Activated CD8-positive, alpha-beta T cell treated with anti-CD3 and anti-CD28 coated beads for 36 hours (primary cell): Measurements from ENCODE around the gene SCPEP1. TPM values are rescaled to one million over a fixed set of nuclear protein-coding genes. Genes with fewer than 3 reads are reported as not detected.

Source experiments
- ATAC-seq: fragments of 200-7000 bp; cut with Tn5 transposase; one replicate; pipeline ENCODE4 v1.10.0; 2021; ENCODE audit warnings: mild to moderate bottlenecking, moderate library complexity
- CTCF ChIA-PET: fragments of 350-600 bp; sonication (Branson Sonifier 250); formaldehyde crosslinking; loops from one replicate; lab custom pipeline; 2021; ENCODE audit warnings: antibody characterized with exemption; lab: Charles Lee
- POLR2A ChIA-PET: fragments of 350-600 bp; sonication (Branson Sonifier 250); formaldehyde crosslinking; loops from one replicate; lab custom pipeline; 2021; ENCODE audit warnings: antibody characterized with exemption; lab: Charles Lee
- DNase-seq: peaks from one replicate; pipeline ENCODE4 v3.0.0-alpha.2; 2020
- H3K27ac Mint-ChIP-seq: one replicate; pipeline ENCODE4 v1.8.0; 2021; ENCODE audit warnings: mild to moderate bottlenecking, mixed read lengths
- H3K27me3 Mint-ChIP-seq: one replicate; pipeline ENCODE4 v1.8.0; 2021; ENCODE audit warnings: mixed read lengths
- H3K36me3 Mint-ChIP-seq: one replicate; pipeline ENCODE4 v1.8.0; 2021; ENCODE audit warnings: low read depth, mixed read lengths
- H3K4me1 Mint-ChIP-seq: one replicate; pipeline ENCODE4 v1.8.0; 2021; ENCODE audit warnings: low read depth, mixed read lengths
- H3K4me3 Mint-ChIP-seq: one replicate; pipeline ENCODE4 v1.8.0; 2021; ENCODE audit warnings: mild to moderate bottlenecking, moderate library complexity, mixed read lengths
- H3K9me3 Mint-ChIP-seq: one replicate; pipeline ENCODE4 v1.8.0; 2021; ENCODE audit warnings: mixed read lengths
- intact Hi-C: fragments of 100-400 bp; cut with micrococcal nuclease; formaldehyde crosslinking; loops from one replicate; pipeline ENCODE4 v1.10.0; 2022
- total RNA-seq, 2 experiments: library from RNA; stranded (reverse); gene quantifications; one replicate each; pipeline ENCODE4 v1.2.3, GENCODE V29; 2021
- TF ChIP-seq, protein P1 (sequence below): fragments of 200-600 bp; IDR thresholded peaks from one replicate; pipeline ENCODE4 v1.8.0; 2022; ENCODE audit warnings: antibody characterized with exemption, mild to moderate bottlenecking

SCPEP1 gene
- total RNA-seq, 2 experiments from 2014 or later: 16.0 to 17.8 TPM

DNA sequence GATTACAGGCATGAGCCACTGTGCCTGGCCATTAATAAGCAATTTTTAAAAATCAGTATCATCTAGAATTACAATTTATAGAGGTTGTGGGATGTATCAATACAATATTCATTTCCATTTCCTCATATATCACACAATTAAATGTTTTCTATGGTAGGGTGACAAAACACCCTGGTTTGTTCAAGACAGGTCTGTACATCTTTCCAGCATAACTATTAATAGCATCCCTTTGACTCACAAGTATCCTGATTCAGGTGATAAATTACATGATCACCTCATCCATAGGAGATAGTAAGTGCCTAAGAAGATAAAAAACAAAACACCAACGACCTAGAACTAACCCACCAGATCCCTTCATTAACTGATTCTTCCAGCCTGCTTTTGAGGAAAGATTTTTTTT is 30.2 kb upstream of the SCPEP1 start:
- H3K36me3 Mint-ChIP-seq: peaks cover 34% of the 10 kb centered on the region
- peaks cover 8% of the 10 kb centered on the region for H3K4me1 Mint-ChIP-seq
- no peaks in the 10 kb centered on the region for H3K9me3 Mint-ChIP-seq
- H3K4me3 Mint-ChIP-seq: no peak overlapping the region
- H3K27me3 Mint-ChIP-seq: no peaks in the 10 kb centered on the region
- ChIA-PET POLR2A (interaction anchor here (1.4 kb wide), 1 partner anchor 34 kb away, joined by 3 read pairs; the partner anchor contains the start of gene TRIM25), CTCF (interaction anchor here (1.3 kb wide), 1 partner anchor 48 kb away, joined by 3 read pairs; no protein-coding TSS in a partner anchor)
- intact Hi-C loops: no loop called here
- DNase-seq (no peak), ATAC-seq (no peak)
- TF ChIP-seq, protein P1, sequence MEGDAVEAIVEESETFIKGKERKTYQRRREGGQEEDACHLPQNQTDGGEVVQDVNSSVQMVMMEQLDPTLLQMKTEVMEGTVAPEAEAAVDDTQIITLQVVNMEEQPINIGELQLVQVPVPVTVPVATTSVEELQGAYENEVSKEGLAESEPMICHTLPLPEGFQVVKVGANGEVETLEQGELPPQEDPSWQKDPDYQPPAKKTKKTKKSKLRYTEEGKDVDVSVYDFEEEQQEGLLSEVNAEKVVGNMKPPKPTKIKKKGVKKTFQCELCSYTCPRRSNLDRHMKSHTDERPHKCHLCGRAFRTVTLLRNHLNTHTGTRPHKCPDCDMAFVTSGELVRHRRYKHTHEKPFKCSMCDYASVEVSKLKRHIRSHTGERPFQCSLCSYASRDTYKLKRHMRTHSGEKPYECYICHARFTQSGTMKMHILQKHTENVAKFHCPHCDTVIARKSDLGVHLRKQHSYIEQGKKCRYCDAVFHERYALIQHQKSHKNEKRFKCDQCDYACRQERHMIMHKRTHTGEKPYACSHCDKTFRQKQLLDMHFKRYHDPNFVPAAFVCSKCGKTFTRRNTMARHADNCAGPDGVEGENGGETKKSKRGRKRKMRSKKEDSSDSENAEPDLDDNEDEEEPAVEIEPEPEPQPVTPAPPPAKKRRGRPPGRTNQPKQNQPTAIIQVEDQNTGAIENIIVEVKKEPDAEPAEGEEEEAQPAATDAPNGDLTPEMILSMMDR: no peak
- no peak overlapping the region for H3K27ac Mint-ChIP-seq

DNA sequence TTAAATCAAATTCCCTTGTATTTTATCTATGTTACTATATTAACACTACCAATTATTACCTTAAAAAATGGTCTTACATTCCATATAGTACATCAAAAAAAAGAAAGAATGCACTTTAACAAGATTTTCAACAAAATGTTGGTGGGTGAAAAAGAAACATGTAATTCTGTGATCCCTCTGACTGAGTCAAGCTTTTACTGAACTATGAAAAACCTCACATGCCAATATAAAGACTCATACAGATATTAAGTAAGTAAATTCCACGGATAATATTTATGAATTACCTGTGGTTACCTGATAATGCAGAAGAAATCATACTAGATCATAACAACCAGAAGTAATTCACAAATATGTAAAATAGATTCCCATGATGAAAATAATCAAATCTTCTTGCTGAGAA is 29.4 kb upstream of the SCPEP1 start:
- peaks cover 30% of the 10 kb centered on the region for H3K36me3 Mint-ChIP-seq
- H3K27me3 Mint-ChIP-seq: no peaks in the 10 kb centered on the region
- no peaks in the 10 kb centered on the region for H3K9me3 Mint-ChIP-seq
- ATAC-seq: no peak
- H3K4me3 Mint-ChIP-seq: no peak overlapping the region
- ChIA-PET POLR2A (interaction anchor here (1.4 kb wide), 1 partner anchor 35 kb away, joined by 3 read pairs; the partner anchor contains the start of gene TRIM25), CTCF (no interaction called here)
- intact Hi-C loops: no loop called here
- peaks cover 10% of the 10 kb centered on the region for H3K4me1 Mint-ChIP-seq
- no peak overlapping the region for H3K27ac Mint-ChIP-seq
- DNase-seq: no peak
- TF ChIP-seq, protein P1: no peak

DNA sequence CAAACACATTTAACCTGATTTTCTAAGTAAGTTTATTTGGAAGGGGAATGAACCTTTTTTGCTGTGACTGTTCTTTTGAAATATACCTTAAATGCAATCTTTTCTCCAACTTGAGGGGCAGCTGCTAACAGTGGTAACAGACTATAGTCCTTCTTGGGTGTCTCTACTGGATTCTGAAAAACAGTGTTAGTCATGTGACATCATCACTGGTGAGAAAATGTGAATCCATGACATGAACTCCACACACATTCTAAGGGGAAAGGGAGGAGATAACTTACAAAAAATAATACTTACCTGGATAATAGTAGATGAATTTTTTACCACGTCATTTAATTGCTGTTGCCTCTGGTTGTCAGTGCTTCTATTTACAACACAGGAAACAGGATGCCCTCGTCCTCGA is 28.3 kb upstream of the SCPEP1 start:
- Mint-ChIP-seq H3K36me3 (peaks cover 24% of the 10 kb centered on the region), H3K9me3 (no peaks in the 10 kb centered on the region), H3K4me1 (peaks cover 11% of the 10 kb centered on the region), H3K27me3 (no peaks in the 10 kb centered on the region), H3K4me3 (no peak overlapping the region), H3K27ac (peak overlapping the region; percentile 5)
- DNase-seq (no peak), ATAC-seq (no peak)
- ChIA-PET POLR2A (no interaction called here), CTCF (interaction anchor here (0.7 to 1.0 kb wide), 2 partner anchors 10 to 330 kb away, joined by 3 to 5 read pairs; no protein-coding TSS in a partner anchor)
- TF ChIP-seq, protein P1: no peak
- intact Hi-C loops: no loop called here

DNA sequence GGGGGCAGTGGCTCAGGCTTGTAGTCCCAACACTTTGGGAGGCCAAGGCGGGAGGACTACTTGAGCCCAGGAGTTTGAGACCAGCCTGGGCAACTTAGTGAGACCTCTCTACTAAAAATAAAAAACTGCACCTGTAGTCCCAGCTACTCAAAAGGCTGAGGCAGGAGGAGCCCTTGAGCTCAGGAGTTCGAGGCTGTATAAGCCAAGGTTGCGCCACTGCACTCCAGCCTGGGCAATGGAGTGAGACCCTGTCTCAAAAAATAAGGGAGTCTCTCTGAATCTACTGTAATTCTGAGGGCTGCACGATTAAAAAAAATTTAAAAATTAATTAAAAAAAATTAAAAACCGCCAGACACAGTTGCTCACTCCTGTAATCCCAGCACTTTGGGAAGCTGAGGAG is 20.9 kb upstream of the SCPEP1 start:
- Mint-ChIP-seq H3K4me3 (no peak overlapping the region), H3K27ac (no peak overlapping the region), H3K27me3 (no peaks in the 10 kb centered on the region), H3K9me3 (no peaks in the 10 kb centered on the region), H3K4me1 (peaks cover 29% of the 10 kb centered on the region), H3K36me3 (peaks cover 2% of the 10 kb centered on the region)
- POLR2A ChIA-PET: no interaction called here
- CTCF ChIA-PET: no interaction called here
- DNase-seq (no peak), ATAC-seq (no peak)
- TF ChIP-seq, protein P1: no peak
- intact Hi-C loops: no loop called here
